Ecto neural progenitor cell (in vitro differentiated cells): ENCODE data around the gene RALBP1.
"Not testable (repeated sequence)": the region's sequence is repeated elsewhere in the genome, so short reads cannot be mapped to it uniquely, and the experiment has no call there.

Source experiments
- DNase-seq: peaks from one replicate; pipeline ENCODE4 v3.0.0-alpha.2; 2018; ENCODE audit warnings: low spot score

The RALBP1 gene

DNA sequence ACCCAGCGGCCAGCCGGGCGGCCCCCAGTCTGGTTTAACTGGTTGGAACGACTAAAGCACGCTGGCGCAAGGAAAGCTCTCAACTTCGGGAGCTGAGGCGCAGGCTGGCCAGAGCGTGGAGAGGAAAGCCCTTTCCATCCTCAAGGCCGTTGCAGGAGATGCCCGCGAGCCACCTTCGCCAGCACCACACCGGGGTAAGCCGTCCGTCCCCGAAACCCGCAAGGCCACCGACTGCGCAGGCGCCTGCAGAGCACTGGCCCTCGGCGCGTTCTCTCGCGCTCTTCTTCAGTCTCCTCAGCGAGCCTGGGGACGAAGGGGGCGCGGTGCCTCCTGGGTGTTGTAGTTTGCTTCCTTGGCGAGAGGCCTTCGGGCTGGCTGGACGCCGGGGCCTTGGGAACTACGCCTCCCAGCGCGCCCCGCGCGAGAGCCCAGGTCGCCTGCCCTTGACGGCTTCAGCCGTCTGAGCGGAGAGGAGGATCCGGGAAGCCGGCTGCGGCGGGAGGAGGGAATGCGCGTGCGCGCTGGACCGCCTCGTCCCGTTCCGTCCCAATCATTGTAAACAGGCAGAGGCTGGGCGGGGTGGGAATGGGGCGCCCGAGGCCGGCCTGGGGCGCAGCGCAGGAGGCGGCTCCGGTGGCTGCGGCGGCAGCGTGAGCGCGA is at the start of gene RALBP1:
RALBP1 (plus strand) TSS at position 531 of the 660 bp plus-strand sequence. CDS start 37,533 bp downstream, outside the sequence.
- DNase-seq: peak; percentile 100

DNA sequence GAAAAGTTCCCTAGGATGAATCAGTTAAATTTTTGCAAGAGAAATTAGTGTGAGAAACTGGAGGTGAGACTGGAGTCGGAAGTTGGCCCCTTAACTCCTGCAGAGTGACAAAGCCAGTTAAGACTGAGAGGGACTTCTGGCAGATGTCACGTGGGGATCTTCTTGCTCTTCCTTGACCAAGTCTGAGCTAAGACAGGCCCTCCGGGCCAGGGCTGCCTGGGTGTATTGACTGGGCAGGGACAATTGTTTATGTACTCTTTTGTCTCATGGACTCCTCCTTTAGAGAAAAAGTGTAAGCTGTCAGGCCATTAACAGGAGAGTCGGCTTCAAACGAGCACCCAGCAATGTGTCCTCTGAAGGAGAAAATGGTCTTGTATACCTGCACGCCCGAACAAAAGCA is 48.6 kb upstream of the RALBP1 start:
- DNase-seq: peak; percentile 23

DNA sequence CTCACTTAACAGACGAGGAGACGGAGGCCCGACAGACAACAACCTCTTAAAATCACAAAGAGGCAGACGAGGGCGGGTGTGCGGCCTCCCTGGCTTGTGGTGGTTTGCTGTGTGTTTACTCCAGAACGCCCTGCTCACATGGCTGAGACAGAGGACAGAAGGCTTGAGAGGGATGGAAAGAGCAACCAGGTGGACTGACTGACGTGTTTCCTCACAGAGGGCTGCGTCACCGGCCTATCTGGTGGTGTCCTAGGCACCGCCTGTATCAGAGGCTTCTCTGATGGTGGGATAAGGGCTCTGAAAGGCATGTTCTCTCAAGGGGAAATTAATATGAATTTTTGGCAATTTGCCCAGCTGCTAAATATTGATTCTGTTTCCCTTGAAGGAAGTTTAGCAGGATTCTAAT is 47.0 kb upstream of the RALBP1 start:
- no peak for DNase-seq

DNA sequence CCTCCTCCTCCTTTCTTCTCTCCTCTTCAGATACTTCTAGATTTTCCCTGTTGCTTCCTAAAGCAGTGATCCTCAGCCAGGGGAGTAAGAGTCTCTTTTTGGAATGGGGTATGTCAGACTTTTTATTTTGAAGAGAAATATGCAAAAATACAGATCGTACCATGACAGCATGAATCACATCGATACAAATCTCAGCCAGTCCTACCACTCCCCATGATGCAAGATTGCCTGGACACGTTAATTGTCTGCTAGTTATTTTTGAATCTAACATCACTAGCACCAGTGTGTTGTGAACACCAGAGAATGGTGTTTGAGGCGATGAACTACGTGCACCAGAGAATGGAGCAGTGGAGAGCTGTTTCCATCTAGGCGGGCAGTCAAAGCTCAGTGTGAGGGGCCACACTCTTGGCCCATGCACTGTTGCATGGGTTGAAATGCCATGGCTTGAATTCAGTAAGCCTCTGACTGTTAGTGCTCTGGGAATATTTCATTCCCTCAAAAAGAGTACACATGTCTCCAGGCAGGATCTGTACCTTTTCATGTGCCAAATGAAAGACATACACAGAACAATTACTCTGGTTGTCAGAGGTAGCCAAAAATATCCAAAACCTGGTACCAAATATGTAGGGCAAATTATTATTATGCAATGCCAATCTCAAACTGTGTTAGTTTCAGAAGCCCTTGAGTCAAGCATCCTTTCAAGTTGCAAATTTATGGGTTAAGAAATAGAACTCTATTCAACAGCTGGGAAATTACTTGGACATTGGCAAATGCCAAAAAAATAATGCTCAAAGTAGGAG is 46.3 kb upstream of the RALBP1 start:
- DNase-seq: no peak

DNA sequence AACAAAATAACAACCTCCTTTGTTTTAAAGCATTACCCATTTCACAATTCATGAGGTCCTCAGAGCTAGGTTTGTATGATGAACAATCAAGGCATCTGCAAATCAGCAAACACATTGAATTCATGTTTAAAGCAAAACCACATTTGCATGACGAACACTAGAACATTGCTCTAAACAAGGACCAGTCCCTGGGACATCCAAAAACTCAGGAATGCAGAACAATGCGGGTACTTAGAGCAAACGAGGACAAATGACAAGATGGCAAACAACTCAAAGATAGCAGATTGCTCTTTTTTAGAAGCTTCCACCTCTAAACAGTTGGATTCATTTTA is 45.7 kb upstream of the RALBP1 start:
- DNase-seq: no peak

DNA sequence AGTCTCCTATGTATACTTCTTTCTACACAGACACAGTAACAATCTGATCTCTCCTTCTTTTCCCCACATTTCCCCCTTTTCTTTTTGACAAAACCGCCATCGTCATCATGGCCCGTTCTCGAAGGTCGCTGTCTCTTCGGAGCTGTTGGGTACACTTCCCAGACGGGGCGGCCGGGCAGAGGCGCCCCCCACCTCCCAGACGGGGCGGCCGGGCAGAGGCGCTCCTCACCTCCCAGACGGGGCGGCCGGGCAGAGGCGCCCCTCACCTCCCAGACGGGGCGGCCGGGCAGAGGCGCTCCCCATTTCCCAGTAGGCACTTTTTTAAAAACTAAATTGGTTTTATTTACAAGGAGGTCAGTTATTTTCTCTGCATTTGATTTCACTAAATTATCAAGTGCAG is 45.0 kb upstream of the RALBP1 start:
- DNase-seq: not testable (repeated sequence)

DNA sequence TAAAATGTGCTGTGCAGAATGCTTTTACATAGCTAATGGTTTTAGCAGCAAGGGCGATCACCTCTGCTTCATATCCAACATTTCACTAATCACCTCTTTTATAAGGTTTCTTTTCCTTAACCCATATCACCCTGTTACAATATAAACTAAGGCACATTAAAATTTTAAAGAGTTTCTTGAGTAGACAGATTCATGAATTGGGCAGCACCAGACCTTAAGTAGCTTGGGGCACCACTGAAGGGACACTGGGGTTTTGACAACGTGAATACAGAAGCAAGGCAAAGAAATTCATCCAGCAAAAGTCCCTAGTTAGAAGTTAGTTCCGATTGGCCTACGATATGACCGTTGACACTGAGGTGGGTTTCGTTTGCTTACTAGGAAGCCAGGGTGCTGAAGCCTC is 44.0 kb upstream of the RALBP1 start:
- DNase-seq: no peak

DNA sequence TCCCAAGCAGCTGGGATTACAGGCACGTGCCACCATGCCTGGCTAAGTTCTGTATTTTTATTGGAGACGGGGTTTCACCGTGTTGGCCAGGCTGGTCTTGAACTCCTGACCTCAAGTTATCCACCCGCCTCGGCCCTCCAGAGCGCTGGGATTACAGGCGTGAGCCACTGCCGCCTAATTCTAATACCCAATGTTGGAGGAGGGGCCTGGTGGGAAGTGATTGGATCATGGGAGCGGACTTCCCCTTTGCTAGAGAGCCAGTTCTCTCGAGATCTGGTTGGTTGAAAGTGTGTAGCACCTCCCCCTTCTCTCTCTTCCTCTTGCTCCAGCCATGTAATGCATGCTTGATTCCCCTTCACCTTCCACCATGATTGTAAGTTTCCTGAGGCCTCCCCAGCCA is 42.2 kb upstream of the RALBP1 start:
- not testable (repeated sequence) for DNase-seq

DNA sequence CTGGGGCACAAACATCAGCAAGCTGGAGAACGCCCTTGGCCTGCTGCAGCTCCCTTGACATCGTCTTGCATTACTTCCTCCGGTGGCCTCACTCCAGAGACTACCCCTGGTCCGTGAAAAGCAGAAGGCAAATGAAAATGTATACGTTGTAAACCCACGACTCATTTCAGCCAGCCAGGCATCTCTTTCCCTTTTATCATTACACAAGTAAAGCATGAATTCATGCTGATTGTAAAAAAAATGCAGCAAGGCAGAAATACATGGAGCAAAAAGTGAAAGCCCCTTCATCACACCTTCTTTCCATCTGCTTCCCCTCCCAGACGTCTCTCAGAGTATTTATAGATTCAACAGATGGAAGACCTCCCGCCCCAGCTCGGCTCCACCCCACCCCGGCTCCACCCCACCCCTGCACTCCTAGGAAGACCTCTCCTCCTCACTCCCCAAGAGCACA is 41.6 kb upstream of the RALBP1 start:
- no peak for DNase-seq

DNA sequence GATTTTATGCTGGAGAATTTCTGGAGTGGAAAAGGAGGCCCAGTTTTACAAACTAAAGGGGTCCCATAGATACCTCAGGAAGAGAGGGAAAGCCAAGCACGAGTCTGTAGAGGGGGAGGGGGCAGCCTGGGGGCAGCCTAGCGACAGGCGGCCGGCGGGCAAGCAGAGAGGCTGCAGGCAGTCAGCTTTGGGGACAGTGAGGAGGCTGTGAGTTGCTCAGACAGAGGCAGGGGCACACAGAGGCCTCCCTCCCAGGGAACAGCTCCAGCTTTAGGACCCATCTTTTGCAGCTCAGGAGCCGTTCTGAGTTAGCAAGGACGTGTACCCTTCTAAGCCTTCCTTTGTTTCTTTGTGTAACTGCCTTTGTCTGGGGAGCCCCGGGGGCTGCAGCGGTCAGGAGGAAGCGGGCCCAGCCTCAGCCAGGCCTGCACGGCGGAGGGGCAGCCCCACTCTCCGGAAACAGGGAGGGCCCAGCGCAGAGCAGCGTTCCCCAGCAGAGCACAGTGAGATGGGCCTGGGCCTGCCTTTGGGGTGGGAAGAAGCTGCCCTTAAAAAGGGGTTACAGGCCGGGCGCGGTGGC is 41.1 kb upstream of the RALBP1 start:
- peak; percentile 75 for DNase-seq

DNA sequence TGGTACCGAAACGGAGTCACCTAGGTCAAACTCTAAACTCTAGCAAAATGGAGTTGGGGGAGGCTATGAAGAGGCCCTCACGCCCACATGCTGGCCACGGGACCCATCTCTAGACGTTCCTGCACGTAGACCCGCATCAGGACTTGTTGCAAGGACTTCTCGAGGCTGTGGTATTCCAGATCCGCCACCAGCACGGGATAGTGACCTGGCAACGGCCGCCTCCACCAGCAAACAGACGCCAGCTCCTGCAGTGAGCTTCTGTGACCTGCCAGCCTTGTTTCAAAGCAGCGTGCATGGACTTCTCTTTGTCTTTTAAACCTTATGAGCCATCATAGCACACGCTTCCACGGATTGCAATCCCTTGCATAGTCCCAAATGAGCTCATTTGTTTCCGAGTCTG is 40.3 kb upstream of the RALBP1 start:
- no peak for DNase-seq

DNA sequence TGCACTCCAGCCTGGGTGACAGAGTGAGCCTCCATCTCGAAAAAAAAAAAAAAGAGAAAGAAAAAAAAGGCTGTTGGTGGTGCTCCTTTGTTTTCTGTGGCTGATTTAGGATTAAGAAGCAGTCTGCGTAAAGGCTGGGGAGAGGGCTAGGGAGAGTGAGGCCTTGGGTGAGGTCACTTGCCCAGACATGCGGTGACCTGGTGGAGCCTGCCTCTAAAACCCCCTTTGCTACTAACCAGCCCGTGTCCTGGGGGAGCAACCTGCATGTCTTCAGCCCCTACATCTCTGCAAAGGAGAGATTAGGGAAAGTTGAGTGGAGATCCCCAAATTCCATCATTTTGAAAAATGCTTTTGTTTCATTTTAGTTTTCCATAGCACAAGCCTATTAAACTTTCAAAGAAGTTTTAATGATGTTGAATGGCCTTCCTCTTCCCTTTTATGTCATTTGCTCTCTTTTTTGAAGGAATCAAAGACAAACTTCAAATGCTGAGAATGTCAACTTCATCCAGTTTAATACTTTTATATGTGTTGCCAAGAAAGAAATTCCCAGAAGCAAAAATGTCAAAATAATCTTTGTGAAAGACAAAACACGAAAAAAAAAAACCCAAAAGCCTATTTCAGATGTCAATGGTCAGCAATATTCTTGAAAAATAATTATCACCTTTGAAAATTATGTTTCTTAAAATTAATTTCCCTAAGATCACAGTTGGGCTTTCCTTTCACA is 38.9 kb upstream of the RALBP1 start:
- peak; percentile 50 for DNase-seq

DNA sequence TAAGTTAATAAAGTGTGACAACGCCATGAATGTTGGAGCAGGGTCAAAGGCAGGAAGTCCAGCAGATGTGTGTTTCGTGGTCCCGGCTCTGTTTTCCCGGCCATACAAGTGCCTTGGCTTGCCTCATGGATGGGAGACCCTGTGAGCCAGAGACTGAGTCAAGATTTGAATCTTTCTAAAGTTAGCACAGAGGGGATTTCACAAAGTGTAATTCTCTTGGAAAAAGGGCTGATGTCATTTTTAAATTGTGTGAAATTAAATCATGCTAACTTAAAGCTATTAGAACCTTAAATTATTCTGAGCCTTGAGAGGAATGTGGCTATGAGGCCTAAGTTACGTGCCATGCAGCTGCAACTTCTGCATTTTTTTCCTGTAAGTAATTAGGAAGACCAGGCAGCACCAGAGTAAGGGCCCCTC is 38.3 kb upstream of the RALBP1 start:
- peak; percentile 2 for DNase-seq

DNA sequence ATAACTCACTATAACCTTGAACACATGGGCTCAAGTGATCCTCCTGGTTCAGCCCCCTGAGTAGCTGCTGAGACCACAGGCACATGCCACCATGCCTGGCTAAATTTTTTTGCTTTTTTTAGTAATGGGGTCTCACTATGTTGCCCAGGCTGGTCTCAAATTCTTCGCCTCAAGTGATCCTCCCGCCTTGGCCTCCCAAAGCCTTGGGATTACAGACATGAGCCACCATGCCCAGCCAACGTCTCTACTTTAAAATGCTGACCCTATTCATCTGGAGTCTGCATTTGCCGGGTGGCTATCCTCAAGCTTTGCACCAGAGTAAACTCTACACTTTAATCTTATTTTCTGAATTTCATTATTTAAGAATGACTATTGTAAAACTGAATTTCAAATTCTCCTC is 37.6 kb upstream of the RALBP1 start:
- DNase-seq: no peak

DNA sequence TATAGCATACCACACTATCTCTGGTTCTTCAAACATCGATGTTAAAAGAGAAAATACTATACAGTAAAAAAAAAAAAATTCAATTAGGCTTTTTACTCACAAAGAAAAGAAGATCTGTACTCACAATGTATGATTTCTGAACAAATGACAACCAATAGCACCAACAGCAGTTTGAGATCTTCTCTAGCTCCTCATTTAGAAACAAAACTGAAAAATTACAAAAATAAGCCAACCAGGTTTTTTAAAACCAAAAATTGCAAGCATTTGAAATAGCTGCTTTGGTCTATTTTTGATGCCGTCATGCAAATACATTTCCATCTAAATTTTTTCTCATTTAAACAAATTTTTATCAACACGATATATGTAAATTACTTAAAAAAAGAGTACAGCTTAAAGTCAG is 34.3 kb upstream of the RALBP1 start:
- DNase-seq: no peak

DNA sequence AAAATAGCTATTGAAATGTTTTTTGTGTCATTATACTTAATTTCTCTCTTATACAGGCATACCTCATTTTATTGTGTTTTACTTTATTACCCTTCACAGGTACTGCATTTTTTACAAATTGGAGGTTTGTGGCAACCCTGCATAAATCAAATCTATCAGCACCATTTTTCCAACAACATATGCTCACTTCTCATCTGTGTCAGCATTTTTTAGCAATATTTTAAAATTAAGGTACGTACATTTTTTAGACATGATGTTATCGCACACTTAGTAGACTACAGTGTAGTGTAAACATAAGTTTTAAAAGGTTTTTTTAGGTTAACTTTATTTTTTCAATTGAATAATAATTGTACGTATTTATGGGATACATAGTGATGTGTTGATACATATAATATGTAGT is 30.8 kb upstream of the RALBP1 start:
- no peak for DNase-seq

DNA sequence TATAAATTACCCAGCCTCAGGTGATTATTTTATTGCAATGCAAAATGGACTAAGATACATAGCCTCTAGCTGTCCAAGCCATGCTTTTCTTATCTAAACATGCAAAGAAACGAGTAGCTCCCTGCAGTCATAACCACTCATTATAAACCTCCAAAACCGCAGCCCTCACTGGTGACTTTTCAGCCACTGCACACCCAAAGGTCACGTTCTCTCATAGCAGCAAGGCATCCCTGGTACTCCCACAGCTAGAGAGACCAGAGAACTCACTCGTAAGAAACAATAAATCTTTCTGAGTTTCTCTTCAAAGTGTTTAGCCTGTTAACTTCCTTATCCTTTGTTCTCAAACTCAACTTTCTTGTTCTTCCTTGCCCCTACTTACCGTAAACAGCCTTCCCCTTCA is 28.5 kb upstream of the RALBP1 start:
- DNase-seq: no peak

DNA sequence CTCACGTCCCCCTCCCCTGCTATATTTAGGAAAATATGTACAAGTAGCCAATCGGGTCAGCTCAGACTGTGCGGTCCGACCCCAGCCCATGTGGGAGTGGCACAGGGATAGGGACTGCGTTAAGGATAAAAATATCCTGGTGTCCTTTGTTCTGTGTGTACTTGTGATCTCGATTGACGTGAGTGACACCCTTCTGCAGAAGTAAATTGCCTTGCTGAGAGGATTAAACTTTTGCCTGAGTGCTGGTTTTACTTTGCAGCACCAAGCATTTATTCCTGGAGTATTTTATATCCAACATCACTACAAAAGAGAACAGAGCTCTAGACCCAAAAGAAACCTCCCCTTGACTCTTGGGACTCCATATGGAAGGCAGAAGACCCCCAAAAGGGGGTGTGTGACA is 28.0 kb upstream of the RALBP1 start:
- DNase-seq: no peak

DNA sequence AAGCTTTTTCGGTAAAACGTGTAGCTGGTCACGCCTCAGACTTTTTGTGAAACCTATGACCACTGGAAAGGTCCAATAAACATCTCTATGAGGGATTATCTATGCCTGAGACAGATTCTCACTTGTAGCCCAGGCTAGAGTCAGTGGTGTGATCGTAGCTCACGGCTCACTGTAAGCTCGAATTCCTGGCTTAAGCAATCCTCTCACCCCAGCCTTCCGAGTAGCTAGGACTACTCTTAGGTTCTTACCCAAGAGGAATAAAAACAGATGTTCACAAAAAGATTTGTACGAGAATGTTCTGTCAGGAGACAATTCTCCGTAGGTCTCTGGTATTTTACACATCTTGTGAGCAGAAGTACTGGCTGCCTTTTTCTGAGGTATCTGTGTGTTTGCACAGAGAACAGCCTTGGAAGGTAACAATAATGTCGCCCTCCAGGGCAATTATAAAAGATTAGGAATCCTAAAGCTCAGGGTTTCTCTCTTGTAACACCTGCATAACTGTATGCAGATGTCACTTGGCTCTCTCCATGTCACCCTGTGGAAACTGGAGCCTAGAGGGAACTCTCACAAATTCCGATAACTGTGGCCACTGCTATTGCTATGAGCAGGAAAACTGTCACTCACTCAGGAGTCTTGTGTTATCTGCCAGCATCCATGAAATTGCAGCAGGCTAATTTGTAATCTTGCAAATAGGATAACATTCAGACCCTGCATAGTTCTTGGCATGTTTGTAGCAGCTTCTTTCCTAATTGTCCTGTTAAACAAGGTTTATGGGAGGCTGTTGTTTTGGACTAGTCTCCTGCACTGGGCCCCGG is 25.5 kb upstream of the RALBP1 start:
- no peak for DNase-seq

DNA sequence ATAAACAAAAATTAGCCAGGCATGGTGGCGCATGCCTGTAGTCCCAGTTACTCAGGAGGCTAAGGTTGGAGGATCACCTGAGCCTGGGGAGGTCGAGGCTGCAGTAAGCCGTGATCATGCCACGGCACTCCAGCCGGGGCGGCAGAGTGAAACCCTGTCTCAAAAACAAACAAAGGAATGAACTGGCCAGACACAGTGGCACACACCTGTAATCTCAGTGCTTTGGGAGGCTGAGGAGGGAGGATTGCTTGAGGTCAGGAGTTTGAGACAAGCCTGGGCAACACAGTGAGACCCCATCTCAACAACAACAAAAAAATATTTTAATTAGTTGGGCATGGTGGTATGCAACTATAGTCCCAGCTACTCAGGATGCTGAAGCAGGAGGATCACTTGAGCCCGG is 24.4 kb upstream of the RALBP1 start:
- not testable (repeated sequence) for DNase-seq

DNA sequence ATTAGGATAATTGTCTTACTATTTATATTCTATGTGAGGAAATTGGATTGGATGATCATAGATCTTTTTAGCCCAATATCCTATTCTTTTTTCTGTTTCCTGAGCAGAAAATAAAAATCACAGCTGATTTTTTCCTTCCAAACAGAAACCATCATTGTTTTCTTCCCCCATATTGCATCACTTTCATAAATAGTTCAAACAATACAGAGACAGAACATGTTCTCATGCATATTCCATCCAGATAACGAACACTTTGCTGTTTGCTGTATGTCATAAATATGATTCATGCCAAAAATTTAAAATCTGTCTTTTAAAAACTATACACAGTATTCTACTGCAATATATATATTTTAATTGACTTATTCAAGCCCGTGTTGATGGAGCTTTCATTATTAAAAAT is 22.0 kb upstream of the RALBP1 start:
- no peak for DNase-seq
